ENCODE measurements around the gene ELAVL2.

The ELAVL2 gene

DNA sequence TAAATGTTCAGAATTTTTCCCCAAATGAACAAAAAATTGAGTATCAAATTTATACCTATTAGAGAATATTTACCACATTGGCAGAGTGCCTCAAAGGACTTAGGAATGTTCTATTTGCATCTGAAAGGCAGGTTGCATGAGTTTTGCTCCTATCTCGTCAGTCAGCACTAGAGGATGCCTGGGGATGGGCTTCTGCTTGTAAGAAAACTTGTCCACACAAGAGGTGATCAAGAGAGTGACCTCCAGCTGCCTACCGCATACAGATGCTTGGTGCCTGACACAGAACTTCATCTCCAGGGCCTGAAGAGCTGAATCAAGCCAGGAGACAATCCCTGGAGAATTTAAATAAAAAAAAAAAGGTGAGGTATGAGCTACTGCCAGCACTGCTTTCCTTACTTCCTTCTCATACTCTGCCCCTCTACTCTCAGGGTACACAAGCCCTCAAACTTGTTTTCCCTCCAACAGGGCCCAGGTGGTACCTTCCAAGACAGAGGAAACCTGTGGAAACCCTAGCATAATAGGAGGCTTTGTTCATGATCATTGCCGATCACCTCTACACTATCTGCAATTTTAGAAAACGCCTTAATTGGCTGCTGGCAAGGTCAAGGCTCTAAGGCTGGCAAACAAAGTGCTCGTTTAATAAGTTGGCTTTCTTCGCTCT is 166.6 kb downstream of the ELAVL2 start:
- no peak for DNase-seq (ENCODE audit: low read depth)

DNA sequence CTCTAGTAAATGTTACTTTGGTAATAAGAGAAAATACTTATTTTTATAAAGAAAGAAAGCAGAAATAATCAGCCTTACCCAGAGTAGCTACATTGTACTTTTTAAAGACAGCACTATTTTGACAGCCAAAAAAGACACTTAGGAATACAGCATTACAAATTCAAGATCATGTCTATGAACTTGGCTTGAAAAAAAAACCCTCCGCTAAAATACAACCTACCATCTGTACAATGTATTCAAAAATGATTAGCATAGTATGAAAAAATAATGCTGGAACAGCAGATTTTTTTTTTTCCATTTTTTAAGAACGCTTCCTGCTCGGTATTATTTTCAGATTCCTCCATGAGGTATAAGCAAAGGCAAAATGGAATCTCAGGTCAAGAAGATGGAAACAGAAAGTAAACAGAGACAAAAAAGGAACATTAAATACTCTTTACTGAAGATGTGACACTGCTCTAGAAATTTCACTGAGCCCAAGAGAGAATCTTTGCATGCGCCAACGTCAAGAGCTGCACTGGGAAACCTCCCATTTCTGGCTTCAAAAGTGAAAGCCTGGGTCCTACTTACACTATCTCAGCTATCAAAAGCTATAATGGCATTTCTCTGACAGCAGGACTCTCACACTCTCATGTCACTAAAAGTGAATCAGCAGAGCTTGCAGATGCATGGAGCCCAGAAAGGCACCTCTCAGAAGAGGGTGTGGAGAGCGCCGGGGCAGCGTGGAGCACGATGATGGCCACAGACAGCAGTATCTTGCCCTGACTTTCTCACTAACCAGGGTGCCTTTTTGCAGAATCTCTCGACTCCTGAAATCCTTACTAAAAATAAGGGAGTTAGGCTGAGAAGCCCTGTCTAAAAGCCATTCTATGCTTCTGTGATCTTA is 167.4 kb downstream of the ELAVL2 start:
- no peak for DNase-seq (ENCODE audit: low read depth)

DNA sequence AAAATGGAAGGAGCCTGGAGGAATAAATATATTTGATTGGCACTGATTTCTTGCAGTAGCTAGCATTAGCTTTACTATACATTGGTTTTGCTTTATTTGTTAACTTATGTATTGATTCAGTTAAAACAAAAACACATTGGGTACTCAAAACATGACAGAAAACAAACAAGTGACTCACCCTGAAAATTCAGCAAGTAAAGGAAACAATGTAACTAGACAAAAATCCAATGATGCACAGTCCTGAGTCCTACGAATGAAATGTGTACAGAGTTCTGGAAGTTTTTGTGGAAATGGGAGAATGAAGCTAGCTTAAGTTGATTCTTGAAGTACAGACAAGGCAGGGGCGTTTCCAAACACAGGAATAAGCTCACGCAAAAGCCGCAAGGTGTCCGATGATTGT is 175.0 kb downstream of the ELAVL2 start:
- no peak for DNase-seq (ENCODE audit: low read depth)

DNA sequence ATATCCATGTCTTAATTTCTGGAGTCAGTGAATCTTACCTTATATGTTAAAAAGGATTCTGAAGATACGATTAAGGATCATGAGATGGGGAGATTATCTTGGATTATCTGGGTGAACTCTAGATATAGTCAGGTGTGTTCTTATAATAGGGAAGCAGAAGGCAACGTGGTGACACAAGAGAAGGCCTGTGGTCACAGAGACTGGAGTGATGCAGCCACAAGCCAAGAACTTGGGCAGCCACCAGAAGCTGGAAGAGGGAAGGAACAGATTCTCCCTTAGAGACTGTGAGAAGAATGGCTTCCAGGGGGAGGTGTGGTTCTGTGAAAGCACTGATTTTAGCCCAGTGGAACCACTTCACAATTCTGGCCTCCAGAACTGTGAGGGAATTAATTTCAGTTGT is 177.4 kb downstream of the ELAVL2 start:
- DNase-seq (ENCODE audit: low read depth): no peak

DNA sequence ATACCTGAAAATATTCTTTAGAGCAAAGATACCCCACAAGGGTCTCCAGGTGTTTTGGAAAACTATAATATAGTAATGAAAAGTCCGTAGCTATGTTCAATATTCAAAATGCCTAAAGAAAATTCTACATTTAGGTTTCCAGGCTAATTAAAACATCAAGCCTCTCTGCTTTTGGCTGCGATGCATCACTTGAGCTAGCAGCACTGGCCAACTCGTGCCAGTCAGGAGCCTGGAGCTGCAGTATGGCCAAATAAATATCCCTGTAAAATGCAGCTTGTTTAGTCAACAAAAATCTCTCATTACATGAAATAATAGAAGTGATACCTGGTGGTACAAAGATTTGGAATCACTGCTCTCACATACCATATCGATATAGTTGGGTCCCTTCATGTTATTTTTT is 181.1 kb downstream of the ELAVL2 start:
- no peak for DNase-seq (ENCODE audit: low read depth)

DNA sequence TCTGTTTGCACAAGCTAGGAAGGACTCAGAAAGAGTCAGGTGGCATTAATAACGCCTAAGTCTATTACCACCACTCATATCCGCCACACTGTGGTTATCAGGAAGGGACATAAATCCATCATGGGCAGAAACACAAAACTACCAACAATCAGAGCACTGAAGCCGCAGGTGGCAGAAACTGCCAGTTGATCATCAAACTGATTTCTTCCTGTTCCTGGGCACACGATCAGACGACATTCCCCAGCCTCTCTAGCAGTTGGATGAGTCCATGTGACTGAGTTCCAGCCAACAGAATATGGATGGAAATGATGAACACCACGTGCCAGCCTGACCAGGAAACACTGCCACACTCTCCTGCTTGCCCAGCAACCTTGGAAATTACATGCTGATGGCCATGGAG is 181.7 kb downstream of the ELAVL2 start:
- no peak for DNase-seq (ENCODE audit: low read depth)

DNA sequence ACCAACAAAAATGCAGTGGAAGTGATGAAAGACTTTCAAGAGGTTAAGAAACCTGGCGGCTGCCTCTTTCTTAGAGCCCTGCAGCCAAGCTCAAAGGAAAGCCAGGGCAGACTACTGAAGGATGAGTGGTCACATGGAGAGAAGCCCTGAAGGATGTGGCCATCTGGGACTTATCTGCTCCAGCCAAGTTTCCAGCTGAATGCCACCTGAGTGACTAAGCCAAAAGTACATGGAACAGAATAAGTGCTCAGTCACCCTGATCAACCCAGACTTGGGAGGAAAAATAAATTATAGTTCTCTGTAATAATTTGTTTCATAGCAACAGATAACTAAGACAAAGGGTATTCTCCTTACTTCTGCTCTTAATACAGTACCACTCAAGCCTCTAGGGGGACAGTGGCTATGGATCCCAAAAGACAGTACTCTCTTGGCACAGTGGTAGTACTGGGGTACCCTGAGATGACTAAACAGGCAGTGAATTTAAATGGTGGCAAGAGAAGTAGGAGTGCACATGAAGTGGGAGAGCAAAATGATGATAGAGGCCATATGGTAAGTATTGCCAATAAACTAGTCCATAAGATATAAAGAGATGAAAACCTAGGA is 182.3 kb downstream of the ELAVL2 start:
- no peak for DNase-seq (ENCODE audit: low read depth)
